Left ventricle myocardium superior (tissue), 1 donor: Measurements from ENCODE around the gene LIG1. TPM values are rescaled to one million over a fixed set of nuclear protein-coding genes. Genes with fewer than 3 reads are reported as not detected.

Experiments used
- ATAC-seq: fragments of 200-7000 bp; cut with Tn5 transposase; one replicate; pipeline ENCODE4 v1.9.1; 2020; ENCODE audit warnings: mild to moderate bottlenecking, moderate library complexity
- DNase-seq: peaks from one replicate; pipeline ENCODE4 v3.0.0-alpha.2; 2020
- intact Hi-C: fragments of 100-400 bp; cut with micrococcal nuclease; formaldehyde crosslinking; loops from one replicate; pipeline ENCODE4 v1.11.0; 2022
- long read RNA-seq: library from polyadenylated mRNA; unstranded; transcript quantifications from one replicate; pipeline ENCODE4 v2.0.0, GENCODE V29; 2021
- total RNA-seq: library from RNA; stranded (reverse); fragmentation: NEBNext Ultra II Directional; extraction: Animal tissue kit (Norgen Biotek cat#: 25700); gene quantifications from one replicate; pipeline ENCODE4 v1.2.1, GENCODE V29; 2021
- donor health status: DM: no; HTN: yes; CAD: no; lungs with severe emphysema.

LIG1 gene
- total RNA-seq = 2.8 TPM
- long read RNA-seq, partial matches to known transcripts = 1 of 5 reads
- long read RNA-seq, other reads (novel, unspliced or antisense) = 3 of 5 reads

- intact Hi-C loops = no loop called here
- ATAC-seq = peak; percentile 98
- DNase-seq = peak; percentile 94
These were observed at the start of gene LIG1, which contains the start of gene ZSWIM9 for GRCh38 chr19:48169939-48170803. Gene LIG1, minus strand, starts transcription at chr19:48170344. Its CDS starts 4,778 bp downstream, at chr19:48165566. Gene ZSWIM9, plus strand, starts transcription at chr19:48170680. Its CDS starts 1,123 bp downstream, at chr19:48171803.

- DNase-seq (no peak), ATAC-seq (no peak)
- intact Hi-C loops = no loop called here
These were observed 48.9 kb upstream of the LIG1 start for GRCh38 chr19:48218997-48219396.

GRCh38 chr19:48216933-48217332 is 46.8 kb upstream of the LIG1 start:
- intact Hi-C loops = no loop called here
- DNase-seq (no peak), ATAC-seq (no peak)

- intact Hi-C loops = no loop called here
- ATAC-seq = no peak
These were observed 43.8 kb upstream of the LIG1 start for GRCh38 chr19:48213959-48214358.

GRCh38 chr19:48210005-48210404 is 39.9 kb upstream of the LIG1 start:
- intact Hi-C loops = no loop called here
- ATAC-seq (no peak), DNase-seq (no peak)

More at GRCh38 chr19:48213959-48214358, 43.8 kb upstream of the LIG1 start:
- no peak for DNase-seq

- DNase-seq (no peak), ATAC-seq (no peak)
- intact Hi-C loops = no loop called here
These were observed 36.4 kb upstream of the LIG1 start for GRCh38 chr19:48206397-48207093.

GRCh38 chr19:48203794-48204628 is 33.9 kb upstream of the LIG1 start:
- intact Hi-C loops = no loop called here
- peak; percentile 100 for ATAC-seq

GRCh38 chr19:48203222-48203793 is 33.2 kb upstream of the LIG1 start:
- intact Hi-C loops = no loop called here
- ATAC-seq = no peak

More at GRCh38 chr19:48203794-48204628, 33.9 kb upstream of the LIG1 start:
- DNase-seq = peak; percentile 95

GRCh38 chr19:48196933-48197665 is 27.0 kb upstream of the LIG1 start:
- peak; percentile 58 for ATAC-seq
- intact Hi-C loops = no loop called here
- DNase-seq = no peak

More at GRCh38 chr19:48203222-48203793, 33.2 kb upstream of the LIG1 start:
- DNase-seq = no peak

GRCh38 chr19:48196321-48196763 is 26.2 kb upstream of the LIG1 start:
- peak; percentile 41 for ATAC-seq
- intact Hi-C loops = no loop called here
- peak; percentile 27 for DNase-seq

GRCh38 chr19:48194844-48195830 is 25.0 kb upstream of the LIG1 start:
- ATAC-seq (no peak), DNase-seq (no peak)
- intact Hi-C loops = no loop called here

- ATAC-seq (no peak), DNase-seq (no peak)
- intact Hi-C loops = no loop called here
These were observed 24.1 kb upstream of the LIG1 start for GRCh38 chr19:48194041-48194843.

GRCh38 chr19:48192750-48193149 is 22.6 kb upstream of the LIG1 start:
- no peak for ATAC-seq
- intact Hi-C loops = no loop called here
- DNase-seq = no peak

- intact Hi-C loops = no loop called here
- DNase-seq = no peak
- no peak for ATAC-seq
These were observed 20.7 kb upstream of the LIG1 start for GRCh38 chr19:48190885-48191284.

GRCh38 chr19:48190288-48190884 is 20.2 kb upstream of the LIG1 start:
- DNase-seq (no peak), ATAC-seq (no peak)
- intact Hi-C loops = no loop called here

GRCh38 chr19:48186541-48186991 is 16.4 kb upstream of the LIG1 start:
- intact Hi-C loops = no loop called here
- no peak for DNase-seq
- no peak for ATAC-seq
